MM.1S (cell line): Measurements from ENCODE around the gene PAX9.

Experiments
- EZH2 ChIP-seq: fragments of 300-600 bp; sonication (generic); optimal IDR thresholded peaks from 2 replicates; pipeline ENCODE3; 2017; ENCODE audit warnings: low read depth, mild to moderate bottlenecking, antibody characterized with exemption, low read length, mixed read lengths
- TF ChIP-seq, protein P1 (sequence below): fragments of 300-600 bp; sonication (generic); IDR thresholded peaks from 2 replicates; pipeline ENCODE4 v1.5.1; 2016; ENCODE audit warnings: antibody characterized with exemption, low read length, mixed read lengths

DNA sequence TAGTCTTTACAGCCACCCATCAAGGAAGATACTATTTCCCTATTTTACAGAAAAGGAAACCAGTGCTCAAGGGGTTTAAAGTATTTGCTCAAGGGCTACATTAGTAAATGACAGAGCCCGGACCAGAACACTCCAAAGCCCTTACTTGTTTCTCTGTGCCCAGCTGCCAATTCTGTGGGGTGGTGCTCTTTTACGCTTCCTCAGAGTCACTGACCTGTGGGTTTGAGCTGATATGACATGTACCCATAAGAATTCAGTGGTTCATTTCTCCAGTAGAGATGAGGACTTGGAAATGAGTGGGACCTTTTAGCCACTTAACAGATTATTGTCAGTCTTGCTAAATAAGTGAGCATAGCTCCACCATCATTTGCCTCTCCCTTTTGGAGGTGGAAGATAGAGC is 41.8 kb upstream of the PAX9 start:
- TF ChIP-seq, protein P1, sequence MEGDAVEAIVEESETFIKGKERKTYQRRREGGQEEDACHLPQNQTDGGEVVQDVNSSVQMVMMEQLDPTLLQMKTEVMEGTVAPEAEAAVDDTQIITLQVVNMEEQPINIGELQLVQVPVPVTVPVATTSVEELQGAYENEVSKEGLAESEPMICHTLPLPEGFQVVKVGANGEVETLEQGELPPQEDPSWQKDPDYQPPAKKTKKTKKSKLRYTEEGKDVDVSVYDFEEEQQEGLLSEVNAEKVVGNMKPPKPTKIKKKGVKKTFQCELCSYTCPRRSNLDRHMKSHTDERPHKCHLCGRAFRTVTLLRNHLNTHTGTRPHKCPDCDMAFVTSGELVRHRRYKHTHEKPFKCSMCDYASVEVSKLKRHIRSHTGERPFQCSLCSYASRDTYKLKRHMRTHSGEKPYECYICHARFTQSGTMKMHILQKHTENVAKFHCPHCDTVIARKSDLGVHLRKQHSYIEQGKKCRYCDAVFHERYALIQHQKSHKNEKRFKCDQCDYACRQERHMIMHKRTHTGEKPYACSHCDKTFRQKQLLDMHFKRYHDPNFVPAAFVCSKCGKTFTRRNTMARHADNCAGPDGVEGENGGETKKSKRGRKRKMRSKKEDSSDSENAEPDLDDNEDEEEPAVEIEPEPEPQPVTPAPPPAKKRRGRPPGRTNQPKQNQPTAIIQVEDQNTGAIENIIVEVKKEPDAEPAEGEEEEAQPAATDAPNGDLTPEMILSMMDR, result no peak
- no peak for TF ChIP-seq EZH2
